Frontal cortex (tissue), 4 donors: ENCODE measurements around the gene PPP2R3C. TPM values are rescaled to one million over a fixed set of nuclear protein-coding genes. Genes with fewer than 3 reads are reported as not detected.
"Not testable (repeated sequence)": the region's sequence is repeated elsewhere in the genome, so short reads cannot be mapped to it uniquely, and the experiment has no call there.

ENCODE experiments used
- DNase-seq, 2 donors: peaks; one replicate each; pipeline ENCODE4 v3.0.0; 2012; ENCODE audit warnings: low spot score in 2 of 2
- FAIRE-seq: peaks from 2 replicates; lab custom pipeline; 2012; peaks lifted over from hg19 to GRCh38; lab: Jason Lieb, UNC
- total RNA-seq: library from RNA; depleted of rRNA; stranded (reverse); fragments of >200 nt; gene quantifications from one replicate; pipeline ENCODE4 v1.2.3, GENCODE V29; 2014
- donor health status: control.
- donor health status: control.
- donor health status: control.

Gene PPP2R3C
- 57.1 TPM for total RNA-seq

DNA sequence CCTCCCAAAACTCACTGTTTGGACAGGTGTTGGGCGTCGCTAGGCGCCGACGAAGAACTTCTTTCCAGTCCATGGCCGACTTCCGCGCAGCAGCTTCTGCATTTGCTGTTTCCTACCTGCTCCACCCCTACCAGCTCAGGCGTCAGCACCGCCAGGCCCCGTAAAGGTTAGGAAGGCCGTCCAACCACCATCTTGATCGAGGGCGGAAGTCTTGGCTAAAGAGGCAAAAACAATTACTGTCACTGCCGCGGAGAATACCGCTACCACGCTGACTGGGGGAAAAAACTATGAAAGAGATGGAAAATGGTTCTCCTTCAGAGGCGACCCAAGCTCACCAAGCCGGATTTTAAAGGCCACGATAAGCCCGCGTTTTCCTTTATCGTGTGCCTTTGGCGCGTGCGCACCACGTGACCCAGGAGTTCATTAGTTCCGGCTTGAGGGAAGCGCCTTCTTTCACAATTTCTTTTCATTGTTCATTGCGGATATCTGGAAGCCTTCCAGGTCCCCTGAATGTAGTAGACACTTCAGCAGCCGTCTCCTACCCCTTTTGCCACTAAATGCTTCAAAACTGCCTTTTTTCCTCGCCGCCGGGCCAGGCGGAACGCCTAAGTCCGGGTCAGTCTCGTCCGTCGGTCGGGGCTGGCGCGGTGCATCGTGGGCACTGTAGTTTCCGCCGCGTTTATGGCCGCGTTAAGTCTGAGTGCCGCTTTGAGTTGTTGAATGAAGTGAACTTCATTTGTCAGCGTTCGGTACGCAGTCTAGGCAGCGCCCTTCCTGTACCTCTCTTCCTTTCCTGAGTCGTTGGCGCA lies at the start of gene PPP2R3C, which contains the start of gene PRORP:
TSS of gene PPP2R3C (minus strand) at position 104 of the 809 bp plus-strand sequence. CDS start at position 73, 31 bp downstream.
TSS of gene PRORP (plus strand) at position 666 of the 809 bp plus-strand sequence. CDS start 694 bp downstream, outside the sequence.
- DNase-seq (peak; percentile 57 to 77), FAIRE-seq (no peak)

DNA sequence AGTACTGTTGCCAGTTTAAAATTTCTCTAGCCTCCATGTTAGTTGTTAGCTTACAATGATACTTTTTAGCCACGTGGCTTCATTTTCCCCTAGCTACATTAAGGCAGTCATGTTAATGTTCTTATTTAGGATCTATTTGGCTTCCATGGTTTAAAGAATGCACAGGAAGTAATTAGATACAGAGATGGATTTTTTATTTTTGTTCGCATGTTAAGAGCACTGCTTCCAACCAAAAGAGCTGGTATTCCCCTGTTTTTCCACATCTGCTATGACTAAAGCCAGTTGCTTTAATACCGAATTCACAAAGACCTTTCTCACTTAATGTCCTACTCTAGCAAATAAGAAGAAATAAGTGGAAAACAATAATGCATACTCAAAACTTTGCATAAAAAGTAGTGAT lies 45.7 kb upstream of the PPP2R3C start:
- FAIRE-seq = no peak
- no peak for DNase-seq

- DNase-seq (no peak), FAIRE-seq (no peak)
Observed at GRCh38 chr14:35164849-35165248, 43.1 kb upstream of the PPP2R3C start.

GRCh38 chr14:35163384-35163783 lies 41.6 kb upstream of the PPP2R3C start:
- DNase-seq = no peak
- FAIRE-seq = no peak

GRCh38 chr14:35161231-35161630 lies 39.4 kb upstream of the PPP2R3C start:
- no peak for FAIRE-seq
- no peak for DNase-seq

GRCh38 chr14:35159742-35160409 lies 38.1 kb upstream of the PPP2R3C start:
- FAIRE-seq (no peak), DNase-seq (no peak)

DNA sequence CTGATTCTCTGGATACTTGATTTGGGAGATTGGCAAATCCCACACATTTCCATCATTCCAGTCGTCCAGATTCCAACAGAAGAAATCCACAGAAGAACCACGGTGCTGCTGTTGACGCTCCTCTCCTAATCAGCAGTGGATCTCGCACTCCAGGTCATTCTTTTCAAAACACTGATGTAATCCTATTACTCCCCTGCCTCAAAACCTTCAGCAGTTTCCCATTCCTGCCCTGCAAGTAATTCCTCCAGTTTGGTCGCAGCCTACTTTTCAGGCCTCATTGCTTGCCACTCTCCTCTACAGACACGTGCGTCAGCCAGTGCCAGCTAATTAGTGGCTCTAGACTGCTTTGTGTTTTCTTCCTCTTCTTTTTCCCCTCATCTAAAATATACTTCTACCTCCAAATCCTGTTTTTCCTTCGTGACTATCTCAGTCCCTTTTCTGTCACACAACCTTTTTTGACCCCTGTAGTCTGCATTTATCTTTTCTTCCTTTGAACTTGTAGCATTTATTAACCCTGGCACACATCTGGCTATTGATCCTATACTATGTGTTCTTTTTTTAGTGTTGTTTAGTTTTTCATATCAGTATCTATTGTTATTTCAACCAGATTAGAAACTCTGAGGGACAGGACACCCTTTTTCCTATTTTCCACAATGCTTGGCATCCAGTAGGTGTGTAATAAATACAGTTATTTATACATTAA lies 37.3 kb upstream of the PPP2R3C start:
- FAIRE-seq (no peak), DNase-seq (no peak)

GRCh38 chr14:35158491-35158890 lies 36.7 kb upstream of the PPP2R3C start:
- DNase-seq = no peak
- FAIRE-seq = no peak

- DNase-seq = no peak
Observed at GRCh38 chr14:35155962-35156361, 34.2 kb upstream of the PPP2R3C start.

GRCh38 chr14:35154016-35154415 lies 32.2 kb upstream of the PPP2R3C start:
- DNase-seq (no peak), FAIRE-seq (no peak)

More at GRCh38 chr14:35155962-35156361, 34.2 kb upstream of the PPP2R3C start:
- FAIRE-seq = no peak

DNA sequence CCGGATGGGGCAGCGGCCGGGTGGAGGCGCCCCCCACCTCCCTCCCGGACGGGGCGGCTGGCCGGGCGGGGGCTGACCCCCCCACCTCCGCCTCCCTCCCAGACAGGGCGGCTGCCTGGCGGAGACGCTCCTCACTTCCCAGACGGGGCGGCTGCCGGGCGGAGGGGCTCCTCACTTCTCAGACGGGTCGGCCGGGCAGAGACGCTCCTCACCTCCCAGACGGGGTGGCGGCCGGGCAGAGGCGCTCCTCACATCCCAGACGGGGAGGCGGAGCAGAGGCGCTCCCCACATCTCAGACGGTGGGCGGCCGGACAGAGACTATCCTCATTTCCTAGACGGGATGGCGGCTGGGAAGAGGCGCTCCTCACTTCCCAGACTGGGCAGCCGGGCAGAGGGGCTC lies 30.7 kb upstream of the PPP2R3C start:
- not testable (repeated sequence) for FAIRE-seq

GRCh38 chr14:35149239-35149638 lies 27.4 kb upstream of the PPP2R3C start:
- FAIRE-seq = no peak

More for the DNA sequence above, 30.7 kb upstream of the PPP2R3C start:
- not testable (repeated sequence) for DNase-seq

GRCh38 chr14:35147711-35148110 lies 25.9 kb upstream of the PPP2R3C start:
- FAIRE-seq (no peak), DNase-seq (no peak)

More at GRCh38 chr14:35149239-35149638, 27.4 kb upstream of the PPP2R3C start:
- no peak for DNase-seq

DNA sequence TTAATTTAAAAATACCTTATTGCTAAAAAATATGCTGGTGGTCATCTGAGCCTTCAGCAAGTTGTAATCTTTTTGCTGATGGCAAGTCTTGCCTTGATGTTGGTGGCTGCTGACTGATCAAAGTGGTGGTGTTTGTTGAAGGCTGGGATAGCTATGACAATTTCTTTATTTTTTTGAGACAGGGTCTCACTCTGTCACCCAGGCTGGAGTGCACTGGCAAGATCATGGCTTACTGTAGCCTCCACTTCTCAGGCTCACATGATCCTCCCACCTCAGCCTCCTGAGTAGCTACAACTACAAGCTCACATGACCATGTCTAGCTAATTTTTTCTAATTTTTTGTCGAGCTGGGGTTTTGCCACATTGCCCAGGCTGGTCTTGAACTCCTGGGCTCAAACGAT lies 25.4 kb upstream of the PPP2R3C start:
- no peak for DNase-seq
- no peak for FAIRE-seq

DNA sequence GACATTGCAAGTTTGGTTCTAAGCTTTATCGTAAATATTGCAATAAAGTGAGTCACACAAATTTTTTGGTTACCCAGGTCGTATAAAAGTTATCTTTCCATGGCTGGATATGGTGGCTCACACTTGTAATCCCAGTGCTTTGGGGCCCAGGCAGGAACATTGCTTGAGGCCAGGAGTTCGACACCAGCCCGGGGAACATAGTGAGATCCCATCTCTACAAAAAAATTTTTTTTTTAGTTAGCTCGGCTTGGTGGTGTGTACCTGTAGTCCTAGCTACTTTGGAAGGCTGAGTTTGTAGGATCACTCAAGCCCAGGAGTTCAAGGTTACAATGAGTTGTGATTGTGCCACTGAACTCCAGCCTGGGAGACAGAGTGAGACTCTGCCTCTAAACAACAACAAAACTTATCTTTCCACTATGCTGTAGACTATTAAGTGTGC lies 24.9 kb upstream of the PPP2R3C start:
- no peak for DNase-seq
- FAIRE-seq = no peak

DNA sequence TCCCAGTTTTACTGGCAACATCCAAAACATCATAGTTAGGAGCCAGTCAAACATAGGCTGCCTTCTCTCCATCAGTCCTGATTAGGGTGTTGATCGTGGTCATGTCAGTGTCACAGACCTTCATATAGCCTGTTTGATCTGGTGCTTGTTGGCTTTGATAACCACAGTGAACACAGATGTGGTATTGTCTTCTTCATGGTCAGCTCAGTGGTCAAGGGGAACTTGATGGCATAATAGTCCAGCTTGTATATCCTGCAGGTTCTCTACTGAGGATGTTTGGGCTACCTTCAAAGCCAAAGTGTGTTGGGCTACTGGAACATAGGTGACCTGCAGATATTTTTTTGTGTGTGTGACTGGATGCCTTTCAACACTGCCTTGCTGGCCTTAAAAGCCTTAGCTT lies 22.2 kb upstream of the PPP2R3C start:
- FAIRE-seq (no peak), DNase-seq (no peak)

GRCh38 chr14:35140718-35141581 lies 19.2 kb upstream of the PPP2R3C start:
- DNase-seq (no peak), FAIRE-seq (peak; percentile 92)

GRCh38 chr14:35138585-35138984 lies 16.8 kb upstream of the PPP2R3C start:
- DNase-seq (no peak), FAIRE-seq (no peak)

- FAIRE-seq (no peak), DNase-seq (no peak)
Observed at GRCh38 chr14:35134329-35135123, 12.7 kb upstream of the PPP2R3C start.
